Prostate gland (tissue), 2 donors: Measurements from ENCODE around the gene BTBD2. TPM values are rescaled to one million over a fixed set of nuclear protein-coding genes. Genes with fewer than 3 reads are reported as not detected.

Source experiments
- DNase-seq: peaks from one replicate; pipeline ENCODE4 v3.0.0-alpha.2; 2019; ENCODE audit warnings: low spot score
- H3K27ac ChIP-seq, 2 donors: fragments of 200-600 bp; sonication (generic); 2 replicates each; pipeline ENCODE4 v1.5.1; 2017 to 2019
- H3K27me3 ChIP-seq: fragments of 200-600 bp; sonication (generic); replicated peaks from 2 replicates; pipeline ENCODE4 v1.5.1; 2019; ENCODE audit not compliant: insufficient read depth
- H3K36me3 ChIP-seq, 2 donors: fragments of 200-600 bp; sonication (generic); 1 replicate in 1 of 2; 2 replicates in 1 of 2; pipeline versions ENCODE4 v1.5.1 to v1.8.1; 2017 to 2019
- H3K4me1 ChIP-seq: fragments of 200-600 bp; sonication (generic); replicated peaks from 2 replicates; pipeline ENCODE4 v1.5.1; 2019
- H3K4me3 ChIP-seq, 2 donors: fragments of 200-600 bp; sonication (generic); 2 replicates each; pipeline ENCODE4 v1.5.1; 2017 to 2019
- H3K9me3 ChIP-seq: fragments of 200-600 bp; sonication (generic); 2 replicates; pipeline ENCODE4 v1.5.1; 2017
- POLR2A ChIP-seq: fragments of 450-650 bp; IDR thresholded peaks from one replicate; pipeline ENCODE4 v1.6.1; 2016; ENCODE audit warnings: antibody characterized with exemption, mild to moderate bottlenecking
- POLR2AphosphoS5 ChIP-seq: sonication (generic); formaldehyde crosslinking; IDR thresholded peaks from one replicate; pipeline ENCODE4 v1.6.1; 2017; ENCODE audit warnings: antibody characterized with exemption
- WGBS: methylation state at CpG from one replicate; pipeline ENCODE4 v1.1.5; 2018; 5-methylcytosine and 5-hydroxymethylcytosine counted together
- intact Hi-C: fragments of 100-400 bp; cut with DNase I; formaldehyde crosslinking; loops from one replicate; pipeline ENCODE4 v1.14.2; 2022
- total RNA-seq, 2 donors: library from RNA; depleted of rRNA; stranded (reverse); fragments of >200 nt; gene quantifications; one replicate each; pipeline ENCODE4 v1.1.0, GENCODE V29; 2016
- TF ChIP-seq, protein P1 (sequence below), 4 experiments: fragments of 200-600 bp in 2 of 4; fragments of 450-650 bp in 2 of 4; sonication (generic) in 2 of 4; IDR thresholded peaks; 1 replicate in 3 of 4; 2 replicates in 1 of 4; pipeline ENCODE4 v1.5.1; 2016 to 2019; ENCODE audit warnings: antibody characterized with exemption in 4 of 4, mild to moderate bottlenecking in 2 of 4, moderate library complexity in 2 of 4

Gene BTBD2
- total RNA-seq, 2 donors from 2014 or later = 116 to 136 TPM

DNA sequence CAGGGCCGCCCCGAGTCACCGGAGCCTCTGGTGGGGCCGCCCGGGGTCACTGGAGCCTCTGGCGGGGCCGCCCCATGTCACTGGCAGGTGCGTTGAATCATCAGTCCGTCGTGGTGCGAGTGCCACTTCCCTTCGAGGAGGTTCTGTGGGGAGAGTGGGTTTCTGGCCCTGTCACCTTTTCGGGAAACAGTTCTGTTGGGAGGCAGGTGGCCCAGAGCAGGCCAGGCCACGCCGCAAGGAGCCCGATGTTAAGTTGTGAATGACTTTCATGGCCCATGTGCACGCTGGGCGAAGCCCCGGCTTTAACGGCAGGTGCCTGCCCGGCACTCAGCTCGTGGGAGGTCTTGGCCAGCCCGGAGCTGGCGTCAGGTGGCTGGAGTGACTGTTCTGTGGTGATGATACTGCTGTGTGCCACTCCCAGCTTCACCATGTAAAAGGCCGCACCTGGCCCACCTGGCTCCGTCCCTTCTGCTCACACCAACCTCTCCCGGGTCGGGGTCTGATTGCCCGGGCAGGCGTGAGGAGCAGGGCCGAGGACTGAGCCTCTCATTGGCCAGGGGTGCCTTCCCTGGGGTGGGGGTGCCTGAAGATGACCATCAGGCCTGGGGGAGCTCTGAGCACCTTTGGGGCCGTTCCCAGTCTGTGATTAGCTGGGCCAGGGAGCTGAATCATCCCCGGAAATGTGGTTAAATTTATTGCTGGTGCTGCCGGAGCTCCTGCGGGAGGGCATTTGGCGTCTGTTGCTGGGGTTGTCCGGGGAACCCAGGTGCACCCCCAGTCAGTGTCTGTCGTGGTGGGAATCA, 45.3 kb downstream of the BTBD2 start:
- no peak overlapping the region for H3K4me3 ChIP-seq

DNA sequence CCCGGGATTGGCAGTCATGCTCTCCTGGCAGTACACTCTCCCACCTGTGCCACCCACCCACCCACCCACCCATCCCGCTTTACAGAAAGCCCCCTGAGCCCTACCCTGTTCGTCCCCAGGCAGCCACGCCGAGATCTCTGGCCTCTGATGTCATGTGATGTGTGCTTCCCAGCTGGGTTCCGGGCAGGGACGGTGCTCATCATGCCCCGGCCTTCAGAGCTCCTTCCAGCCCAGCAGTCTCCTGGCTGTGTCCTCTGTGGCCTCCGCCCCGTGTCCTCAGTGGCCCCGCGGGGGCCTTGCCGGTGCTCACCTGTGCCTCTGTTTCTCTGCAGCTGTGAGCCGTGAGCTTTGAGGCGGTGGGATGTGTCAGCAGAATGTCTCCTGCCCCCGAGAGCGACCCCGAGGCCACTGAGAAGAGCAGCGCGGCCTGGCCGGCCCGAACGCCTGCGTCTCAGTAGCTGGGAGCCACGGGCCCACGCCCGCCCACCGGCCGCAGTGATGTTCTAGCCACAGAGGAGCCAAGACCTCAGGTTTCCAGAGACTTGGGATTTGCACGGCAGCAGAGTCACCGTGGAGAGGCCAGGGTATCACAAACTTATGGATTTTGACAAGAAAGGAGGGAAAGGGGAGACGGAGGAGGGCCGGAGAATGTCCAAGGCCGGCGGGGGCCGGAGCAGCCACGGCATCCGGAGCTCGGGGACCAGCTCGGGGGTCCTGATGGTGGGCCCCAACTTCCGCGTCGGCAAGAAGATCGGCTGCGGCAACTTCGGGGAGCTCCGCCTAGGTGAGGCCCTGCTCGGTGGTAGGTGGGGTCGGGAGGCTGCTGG, 46.1 kb downstream of the BTBD2 start:
- Histone ChIP-seq H3K27me3 (no peaks in the 10 kb centered on the region), H3K27ac (no peak overlapping the region), H3K36me3 (no peaks in the 10 kb centered on the region), H3K4me1 (no peaks in the 10 kb centered on the region), H3K9me3 (no peaks in the 10 kb centered on the region), H3K4me3 (no peak overlapping the region)
- intact Hi-C loops = no loop called here
- no peak for TF ChIP-seq POLR2A
- no peak for TF ChIP-seq POLR2AphosphoS5
- TF ChIP-seq, protein P1, sequence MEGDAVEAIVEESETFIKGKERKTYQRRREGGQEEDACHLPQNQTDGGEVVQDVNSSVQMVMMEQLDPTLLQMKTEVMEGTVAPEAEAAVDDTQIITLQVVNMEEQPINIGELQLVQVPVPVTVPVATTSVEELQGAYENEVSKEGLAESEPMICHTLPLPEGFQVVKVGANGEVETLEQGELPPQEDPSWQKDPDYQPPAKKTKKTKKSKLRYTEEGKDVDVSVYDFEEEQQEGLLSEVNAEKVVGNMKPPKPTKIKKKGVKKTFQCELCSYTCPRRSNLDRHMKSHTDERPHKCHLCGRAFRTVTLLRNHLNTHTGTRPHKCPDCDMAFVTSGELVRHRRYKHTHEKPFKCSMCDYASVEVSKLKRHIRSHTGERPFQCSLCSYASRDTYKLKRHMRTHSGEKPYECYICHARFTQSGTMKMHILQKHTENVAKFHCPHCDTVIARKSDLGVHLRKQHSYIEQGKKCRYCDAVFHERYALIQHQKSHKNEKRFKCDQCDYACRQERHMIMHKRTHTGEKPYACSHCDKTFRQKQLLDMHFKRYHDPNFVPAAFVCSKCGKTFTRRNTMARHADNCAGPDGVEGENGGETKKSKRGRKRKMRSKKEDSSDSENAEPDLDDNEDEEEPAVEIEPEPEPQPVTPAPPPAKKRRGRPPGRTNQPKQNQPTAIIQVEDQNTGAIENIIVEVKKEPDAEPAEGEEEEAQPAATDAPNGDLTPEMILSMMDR (IDR thresholded peaks at IDR 0.05) = no peak
- 93% methylated on average over 49 of the region's 49 CpGs for WGBS
- no peak for DNase-seq

More for the DNA sequence above, 45.3 kb downstream of the BTBD2 start:
- TF ChIP-seq POLR2A = no peak
- TF ChIP-seq, protein P1 (IDR thresholded peaks at IDR 0.05) = no peak
- H3K27ac ChIP-seq = no peak overlapping the region
- 80% methylated on average over 34 of the region's 38 CpGs for WGBS
- H3K36me3 ChIP-seq = no peaks in the 10 kb centered on the region
- no peaks in the 10 kb centered on the region for H3K9me3 ChIP-seq
- no peak for DNase-seq
- H3K4me1 ChIP-seq = no peaks in the 10 kb centered on the region
- intact Hi-C loops = no loop called here
- no peaks in the 10 kb centered on the region for H3K27me3 ChIP-seq

DNA sequence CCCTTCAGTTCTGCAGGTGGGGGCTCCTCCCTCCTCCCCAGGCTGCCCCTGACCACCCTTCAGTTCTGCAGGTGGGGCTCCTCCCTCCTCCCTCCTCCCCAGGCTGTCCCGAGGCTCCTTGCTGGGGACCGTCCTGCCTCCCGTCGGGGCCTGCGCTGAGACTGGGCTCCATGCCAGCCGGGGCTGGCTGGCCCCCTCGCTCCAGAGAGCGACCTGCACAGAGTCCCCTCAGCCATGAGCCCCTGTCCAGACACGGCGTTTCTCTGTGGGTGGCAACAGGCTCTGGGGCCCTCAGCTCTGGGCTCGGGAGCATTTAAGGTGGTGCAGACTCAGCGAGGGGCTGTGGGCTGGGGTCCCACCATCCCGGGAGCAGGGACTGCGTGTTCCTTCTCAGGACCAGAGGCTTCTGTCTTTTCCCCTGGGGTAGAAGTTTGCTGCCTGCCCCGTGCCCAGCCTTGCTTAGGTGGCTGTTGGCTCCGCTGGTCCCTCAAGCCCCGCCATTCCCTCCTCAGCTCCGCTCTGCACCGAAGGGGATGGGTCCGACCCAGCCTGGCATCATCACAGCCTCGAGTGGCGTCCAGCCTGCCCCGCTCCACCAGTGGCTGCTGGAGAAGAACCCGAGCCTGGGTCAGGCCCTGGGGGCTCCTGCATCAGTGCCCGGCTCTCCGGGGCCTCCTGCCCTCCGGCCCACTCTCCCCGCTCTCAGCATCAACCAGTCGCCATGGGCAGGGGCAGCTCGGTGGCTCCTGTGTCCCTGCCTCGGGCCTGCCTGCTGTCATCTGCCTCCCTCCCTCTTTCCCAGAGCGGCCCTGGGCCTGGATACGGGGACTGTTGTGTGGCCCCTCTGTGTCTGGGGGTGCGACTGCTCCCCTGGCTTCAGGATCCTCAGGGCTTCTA, 47.0 kb downstream of the BTBD2 start:
- 60% methylated on average over 33 of the region's 34 CpGs for WGBS
- no peaks in the 10 kb centered on the region for H3K4me1 ChIP-seq
- no peaks in the 10 kb centered on the region for H3K9me3 ChIP-seq
- TF ChIP-seq, protein P1 (IDR thresholded peaks at IDR 0.05) = no peak
- TF ChIP-seq POLR2AphosphoS5 = no peak
- TF ChIP-seq POLR2A = no peak
- DNase-seq = no peak
- H3K4me3 ChIP-seq = no peak overlapping the region
- H3K27ac ChIP-seq = no peak overlapping the region
- H3K36me3 ChIP-seq = no peaks in the 10 kb centered on the region
- intact Hi-C loops = no loop called here
- H3K27me3 ChIP-seq = no peaks in the 10 kb centered on the region

DNA sequence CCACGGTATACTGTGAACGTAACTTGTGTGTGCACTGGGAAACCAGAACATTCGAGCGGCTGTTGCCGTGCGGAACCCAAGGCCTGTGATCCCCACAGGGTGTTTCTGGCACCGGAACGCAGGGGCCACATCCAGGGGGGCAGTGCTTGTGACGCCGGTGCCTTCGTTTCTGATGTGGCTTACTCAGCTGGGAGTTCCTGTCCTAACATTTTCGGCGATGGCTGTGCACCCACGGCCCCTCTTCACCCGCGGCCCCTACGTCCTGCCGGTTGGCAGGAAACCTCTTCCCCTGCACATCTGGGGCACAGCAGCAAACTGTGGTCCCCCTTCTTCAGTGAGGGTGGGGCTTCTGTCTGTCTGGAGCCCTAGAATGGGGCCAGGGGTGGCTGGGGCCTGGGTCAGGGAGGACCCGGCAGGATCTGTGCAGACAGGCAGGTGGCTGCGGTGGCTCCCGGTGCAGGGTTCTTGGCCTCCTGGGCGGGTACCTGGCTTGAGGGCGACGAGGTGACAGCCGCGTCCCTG, 48.4 kb downstream of the BTBD2 start:
- H3K4me1 ChIP-seq = no peaks in the 10 kb centered on the region
- TF ChIP-seq, protein P1 (IDR thresholded peaks at IDR 0.05) = no peak
- TF ChIP-seq POLR2A (no peak), POLR2AphosphoS5 (no peak)
- intact Hi-C loops = no loop called here
- no peaks in the 10 kb centered on the region for H3K9me3 ChIP-seq
- no peaks in the 10 kb centered on the region for H3K36me3 ChIP-seq
- no peak overlapping the region for H3K4me3 ChIP-seq
- no peak for DNase-seq
- no peaks in the 10 kb centered on the region for H3K27me3 ChIP-seq
- no peak overlapping the region for H3K27ac ChIP-seq
- 84% methylated on average over 26 of the region's 26 CpGs for WGBS
